Measurements from ENCODE around the gene TESMIN. TPM values are rescaled to one million over a fixed set of nuclear protein-coding genes. Genes with fewer than 3 reads are reported as not detected.

TESMIN gene
- total RNA-seq, 2 donors from 2014 or later, result 6.3 to 8.8 TPM

GRCh38 chr11:68693484-68693882 is 57.8 kb downstream of the TESMIN start:
- no peak for ATAC-seq
- Mint-ChIP-seq H3K27ac (no peak overlapping the region), H3K36me3 (no peaks in the 10 kb centered on the region), H3K9me3 (peaks cover 3 to 5% of the 10 kb centered on the region in 2 donors)
- no peak for DNase-seq (ENCODE audit: low spot score in 2 of 2)

GRCh38 chr11:68692871-68693483 is 58.3 kb downstream of the TESMIN start:
- H3K36me3 Mint-ChIP-seq, result no peaks in the 10 kb centered on the region
- no peak for ATAC-seq
- no peak overlapping the region for H3K27ac Mint-ChIP-seq
- no peak for DNase-seq (ENCODE audit: low spot score in 2 of 2)
- H3K9me3 Mint-ChIP-seq, result peaks cover 3 to 5% of the 10 kb centered on the region in 2 donors

GRCh38 chr11:68692115-68692514 is 59.2 kb downstream of the TESMIN start:
- Mint-ChIP-seq H3K27ac (no peak overlapping the region), H3K9me3 (peaks cover 0 to 5% of the 10 kb centered on the region in 2 donors), H3K36me3 (no peaks in the 10 kb centered on the region)
- DNase-seq (ENCODE audit: low spot score in 2 of 2) (no peak), ATAC-seq (no peak)

DNA sequence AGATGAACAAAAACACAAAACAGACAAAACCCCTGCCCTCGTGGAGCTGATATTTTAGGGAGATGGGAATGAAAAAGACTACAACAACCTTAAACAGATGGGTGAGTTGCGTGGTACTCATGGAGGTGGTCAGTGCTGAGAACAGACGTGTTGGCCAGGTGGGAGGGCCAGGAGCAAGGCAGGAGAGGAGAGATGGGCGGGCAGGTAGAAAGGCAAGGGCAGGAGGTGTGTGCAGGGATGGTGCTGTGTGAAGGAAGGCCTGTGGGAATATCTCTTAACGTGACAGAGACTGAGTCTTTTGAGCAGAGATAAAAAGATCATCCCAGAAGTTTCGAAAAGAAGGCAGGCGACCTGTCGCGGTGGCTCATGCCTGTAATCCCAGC is 59.9 kb downstream of the TESMIN start:
- Mint-ChIP-seq H3K9me3 (peaks cover 0 to 4% of the 10 kb centered on the region in 2 donors), H3K36me3 (no peaks in the 10 kb centered on the region), H3K27ac (peak overlapping the region in 1 of 2 donors; percentile 42)
- DNase-seq (ENCODE audit: low spot score in 2 of 2) (no peak), ATAC-seq (no peak)

DNA sequence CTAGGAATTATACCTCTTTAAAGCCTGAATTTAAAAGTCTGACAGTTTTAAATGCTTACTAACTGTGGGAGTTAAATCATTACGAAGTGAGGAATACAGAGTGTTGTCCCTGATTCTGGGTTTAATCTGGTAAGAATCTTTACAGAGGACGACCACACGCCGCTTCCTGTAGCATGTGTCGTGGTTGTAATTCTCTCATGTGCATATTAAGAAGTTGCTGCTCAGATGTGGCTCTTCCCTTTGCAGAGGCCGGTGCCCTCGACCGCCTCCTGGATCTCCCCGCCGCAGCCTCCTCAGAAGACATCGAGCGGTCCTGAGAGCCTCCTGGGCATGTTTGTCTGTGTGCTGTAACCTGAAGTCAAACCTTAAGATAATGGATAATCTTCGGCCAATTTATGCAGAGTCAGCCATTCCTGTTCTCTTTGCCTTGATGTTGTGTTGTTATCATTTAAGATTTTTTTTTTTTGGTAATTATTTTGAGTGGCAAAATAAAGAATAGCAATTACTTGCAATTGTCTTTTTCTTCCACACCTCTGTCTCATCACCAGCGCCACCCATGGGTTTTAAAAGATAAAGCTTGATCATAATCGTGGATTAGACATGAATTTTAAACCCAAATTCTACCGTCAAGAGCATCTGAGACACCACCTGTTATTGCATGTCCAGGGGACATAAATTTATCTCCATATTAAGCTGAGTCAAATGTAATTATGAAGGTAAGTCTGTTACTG is 60.5 kb downstream of the TESMIN start:
- Mint-ChIP-seq H3K9me3 (no peaks in the 10 kb centered on the region), H3K36me3 (no peaks in the 10 kb centered on the region), H3K27ac (peak overlapping the region in 1 of 2 donors; percentile 42)
- ATAC-seq, result peak; percentile 63 to 80
- DNase-seq (ENCODE audit: low spot score in 2 of 2), result no peak

- ATAC-seq (no peak), DNase-seq (ENCODE audit: low spot score in 2 of 2) (no peak)
- H3K27ac Mint-ChIP-seq, result no peak overlapping the region
- no peaks in the 10 kb centered on the region for H3K9me3 Mint-ChIP-seq
- H3K36me3 Mint-ChIP-seq, result no peaks in the 10 kb centered on the region
Measured at GRCh38 chr11:68689737-68690625, 61.3 kb downstream of the TESMIN start.

DNA sequence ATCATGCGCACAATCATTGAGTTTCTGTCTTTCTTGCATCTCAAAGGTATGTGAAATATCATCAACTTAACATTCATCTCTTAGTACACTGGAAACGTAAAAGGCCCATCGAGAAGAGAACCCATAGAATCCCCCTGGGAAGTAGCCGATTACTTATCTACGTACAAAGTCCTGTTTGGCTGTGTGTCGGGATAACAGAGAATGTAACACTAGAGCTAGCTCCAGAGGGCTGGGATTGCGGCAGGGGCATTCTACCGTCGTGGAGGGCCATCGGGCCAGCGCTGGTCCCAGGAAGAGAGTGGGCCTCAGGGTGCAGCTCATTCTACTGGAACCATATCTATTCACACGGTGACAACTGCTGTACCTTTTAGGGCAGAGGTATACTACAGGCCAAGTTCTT is 62.4 kb downstream of the TESMIN start:
- ATAC-seq (no peak), DNase-seq (ENCODE audit: low spot score in 2 of 2) (no peak)
- Mint-ChIP-seq H3K9me3 (no peaks in the 10 kb centered on the region), H3K36me3 (no peaks in the 10 kb centered on the region), H3K27ac (no peak overlapping the region)

DNA sequence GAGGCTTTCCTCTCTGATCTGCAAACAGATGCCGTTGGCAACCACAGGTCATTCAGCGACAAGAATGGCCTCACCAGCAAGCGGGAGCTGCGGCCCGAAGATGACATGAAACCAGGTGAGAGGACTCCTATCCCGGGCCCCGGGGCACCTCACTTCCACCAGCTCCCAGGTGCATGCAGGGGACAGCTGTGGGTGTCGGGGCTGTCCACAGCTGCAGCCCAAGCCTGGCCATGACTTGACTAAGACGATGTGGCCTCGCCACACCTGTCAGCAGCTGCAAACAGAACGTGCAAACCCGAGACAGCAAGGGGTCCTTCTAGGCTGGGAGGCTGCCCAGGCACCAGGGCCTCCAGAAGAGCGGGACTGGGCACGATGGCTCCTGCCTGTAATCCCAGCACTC is 63.3 kb downstream of the TESMIN start:
- Mint-ChIP-seq H3K9me3 (no peaks in the 10 kb centered on the region), H3K27ac (no peak overlapping the region), H3K36me3 (no peaks in the 10 kb centered on the region)
- DNase-seq (ENCODE audit: low spot score in 2 of 2), result no peak
- no peak for ATAC-seq

DNA sequence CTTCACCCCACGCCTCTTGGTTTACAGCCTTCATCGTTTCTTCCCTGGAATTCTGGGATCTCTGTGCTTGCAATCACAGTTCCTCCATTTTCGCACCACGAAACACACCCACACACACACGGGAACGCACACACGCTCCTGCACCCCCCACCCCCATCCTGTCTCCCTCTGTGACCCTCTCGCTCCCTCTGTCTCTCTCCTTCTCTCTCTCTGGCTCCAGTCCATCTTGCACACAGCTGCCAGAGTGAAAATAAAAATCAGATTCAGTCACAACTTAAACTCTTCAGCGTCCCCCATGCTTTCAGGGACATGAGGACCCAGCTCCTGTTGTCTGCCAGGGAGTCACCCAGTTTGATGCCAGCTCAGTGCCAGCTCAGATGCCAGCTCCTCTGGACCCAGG is 64.0 kb downstream of the TESMIN start:
- Mint-ChIP-seq H3K9me3 (no peaks in the 10 kb centered on the region), H3K36me3 (no peaks in the 10 kb centered on the region), H3K27ac (no peak overlapping the region)
- ATAC-seq, result no peak
- DNase-seq (ENCODE audit: low spot score in 2 of 2), result no peak

DNA sequence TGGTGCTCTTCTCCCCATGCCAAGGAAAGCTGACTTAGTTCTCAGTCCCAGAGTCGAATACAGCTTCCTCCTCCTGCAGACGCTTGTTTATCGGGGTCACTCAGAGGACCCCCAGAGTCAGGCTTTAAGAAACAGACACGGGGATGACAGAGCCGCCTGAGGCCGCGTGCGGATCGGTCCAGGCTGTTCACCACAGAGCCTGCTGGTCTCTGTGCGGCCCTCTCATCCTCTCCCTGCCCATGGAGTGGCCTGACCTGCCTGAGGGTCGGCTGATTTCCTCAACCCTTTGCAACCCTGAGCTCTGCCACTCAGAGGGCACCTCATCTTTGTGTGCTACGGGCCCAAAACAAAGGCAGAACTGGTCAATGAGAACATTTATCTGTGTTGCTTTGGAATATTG is 64.8 kb downstream of the TESMIN start:
- no peak overlapping the region for H3K27ac Mint-ChIP-seq
- H3K9me3 Mint-ChIP-seq, result no peaks in the 10 kb centered on the region

DNA sequence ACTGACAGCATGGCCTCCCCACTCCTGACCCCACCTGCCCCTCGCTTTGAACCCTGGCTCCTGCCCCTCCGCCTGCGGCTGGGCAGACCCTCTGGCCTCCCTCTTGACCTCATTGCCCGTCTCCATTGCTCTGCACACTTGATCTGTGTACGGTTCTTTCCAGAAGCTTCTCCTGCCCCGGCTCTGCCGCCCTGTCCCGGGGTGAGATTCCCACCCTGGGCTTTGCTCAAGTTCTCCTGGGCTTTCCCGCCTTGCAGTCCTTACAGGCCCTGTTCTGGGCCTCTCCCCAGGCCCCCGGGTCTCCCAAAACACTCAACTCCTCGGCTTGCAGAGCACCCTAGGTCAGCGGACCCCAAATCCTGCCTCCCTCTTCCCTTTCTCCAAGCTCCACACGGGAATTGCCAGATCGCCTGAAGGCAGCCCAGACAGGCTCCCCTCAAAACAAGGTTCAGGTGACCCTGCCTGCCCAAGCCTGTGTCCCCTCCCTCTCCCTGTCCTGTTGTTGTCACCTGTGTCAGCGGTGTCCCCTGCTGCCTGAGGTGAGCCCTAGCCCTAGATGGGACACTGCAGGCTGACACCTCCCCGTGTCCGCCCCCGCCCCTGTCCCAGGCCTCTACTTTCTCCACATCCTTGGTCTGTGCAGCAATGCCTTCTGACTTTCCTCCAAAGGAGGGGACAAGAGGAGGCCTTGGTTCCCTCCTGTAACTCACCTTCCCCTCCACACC is 65.5 kb downstream of the TESMIN start:
- no peak overlapping the region for H3K27ac Mint-ChIP-seq
- DNase-seq (ENCODE audit: low spot score in 2 of 2) (no peak), ATAC-seq (no peak)
- no peaks in the 10 kb centered on the region for H3K36me3 Mint-ChIP-seq
- H3K9me3 Mint-ChIP-seq, result no peaks in the 10 kb centered on the region

More for the DNA sequence above, 64.8 kb downstream of the TESMIN start:
- DNase-seq (ENCODE audit: low spot score in 2 of 2) (no peak), ATAC-seq (no peak)
- no peaks in the 10 kb centered on the region for H3K36me3 Mint-ChIP-seq

DNA sequence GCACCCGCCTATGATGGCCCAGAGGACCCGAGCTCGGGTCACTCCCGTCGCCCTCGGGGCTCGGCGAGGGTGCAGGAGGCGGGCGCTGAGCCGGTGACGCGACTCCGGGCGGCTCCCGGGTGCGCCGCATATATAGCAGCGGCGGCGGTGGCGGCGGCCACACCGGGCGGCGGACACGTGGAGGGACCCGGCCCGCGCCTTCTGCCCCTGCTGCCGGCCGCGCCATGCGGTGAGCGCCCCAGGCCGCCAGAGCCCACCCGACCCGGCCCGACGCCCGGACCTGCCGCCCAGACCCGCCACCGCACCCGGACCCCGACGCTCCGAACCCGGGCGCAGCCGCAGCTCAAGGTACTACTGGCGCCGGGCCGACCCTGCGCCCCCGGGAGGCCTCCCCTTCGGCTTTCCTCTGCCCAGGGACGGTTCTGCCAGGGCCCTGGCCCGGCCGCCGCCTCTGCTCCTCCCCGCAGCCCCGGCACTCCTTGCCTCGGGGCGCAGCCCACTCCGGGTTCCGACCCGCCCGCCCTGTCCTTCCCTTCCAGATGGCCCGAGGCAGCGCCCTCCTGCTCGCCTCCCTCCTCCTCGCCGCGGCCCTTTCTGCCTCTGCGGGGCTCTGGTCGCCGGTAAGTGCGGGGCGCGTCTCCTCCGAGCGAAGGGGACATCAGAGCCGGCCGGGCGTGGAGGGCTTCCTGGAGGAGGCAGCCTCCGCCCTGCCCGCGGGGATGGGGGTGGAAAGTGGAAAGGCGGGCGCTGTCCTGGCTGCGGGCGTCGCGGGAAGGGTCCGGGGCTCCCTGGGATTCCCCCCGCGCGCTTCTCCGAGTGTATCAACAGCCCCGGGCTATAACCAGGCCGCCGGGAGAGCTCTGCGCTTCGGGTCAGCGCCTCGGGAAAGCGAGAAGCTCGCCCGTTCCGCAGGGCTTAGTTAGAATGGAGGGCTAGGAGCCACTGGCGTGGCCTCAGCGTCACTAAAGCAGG is 66.6 kb downstream of the TESMIN start, which contains the start of gene GAL:
Gene GAL (plus strand): TSS at position 160 of the 972 bp plus-strand sequence. CDS start 380 bp downstream, at position 540.
- H3K36me3 Mint-ChIP-seq, result no peaks in the 10 kb centered on the region
- H3K9me3 Mint-ChIP-seq, result no peaks in the 10 kb centered on the region
- H3K27ac Mint-ChIP-seq, result no peak within 1 kb of the TSS
- ATAC-seq (peak; percentile 59 to 66), DNase-seq (ENCODE audit: low spot score in 2 of 2) (peak in 1 of 2 donors; percentile 22)

GRCh38 chr11:68683536-68684384 is 67.6 kb downstream of the TESMIN start:
- Mint-ChIP-seq H3K27ac (no peak overlapping the region), H3K36me3 (no peaks in the 10 kb centered on the region), H3K9me3 (no peaks in the 10 kb centered on the region)
- DNase-seq (ENCODE audit: low spot score in 2 of 2) (no peak), ATAC-seq (no peak)

- Mint-ChIP-seq H3K9me3 (no peaks in the 10 kb centered on the region), H3K27ac (no peak overlapping the region), H3K36me3 (no peaks in the 10 kb centered on the region)
- ATAC-seq (no peak), DNase-seq (ENCODE audit: low spot score in 2 of 2) (no peak)
Measured at GRCh38 chr11:68683121-68683520, 68.2 kb downstream of the TESMIN start.

DNA sequence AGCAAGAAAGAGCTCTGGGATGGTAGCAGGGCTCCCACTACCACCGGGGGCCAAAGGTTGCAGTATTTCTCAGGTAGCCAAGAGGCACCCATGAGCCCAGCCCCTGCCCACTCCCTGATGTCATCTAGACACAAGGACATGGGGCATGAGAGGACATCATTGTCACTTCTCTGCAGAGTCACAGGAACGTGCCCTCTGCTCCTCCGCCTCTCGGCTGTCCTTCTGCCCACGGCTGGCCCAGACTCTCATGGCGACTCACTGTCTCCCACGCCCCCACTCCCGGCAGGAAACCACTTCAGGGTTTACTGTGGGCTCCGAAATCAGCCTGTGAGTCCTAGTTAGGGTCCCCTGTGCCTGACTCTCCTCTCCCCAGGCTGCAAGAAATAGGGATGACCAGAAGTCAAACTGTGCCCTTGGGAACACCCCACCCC is 68.8 kb downstream of the TESMIN start:
- no peaks in the 10 kb centered on the region for H3K9me3 Mint-ChIP-seq
- H3K36me3 Mint-ChIP-seq, result no peaks in the 10 kb centered on the region
- no peak overlapping the region for H3K27ac Mint-ChIP-seq
- DNase-seq (ENCODE audit: low spot score in 2 of 2) (no peak), ATAC-seq (peak; percentile 33 to 42)

Data from activated naive CD4-positive, alpha-beta T cell treated with anti-CD3 and anti-CD28 coated beads, Interleukin-2, amount 50 U/mL, for 72 hours (primary cell).